Left colon (tissue), 2 donors: ENCODE results near the gene CHST1. TPM values are rescaled to one million over a fixed set of nuclear protein-coding genes. Genes with fewer than 3 reads are reported as not detected.

ENCODE experiments used
- microRNA-seq, 2 donors: library from miRNA; unstranded; fragments of <30 nt; microRNA quantifications; one replicate each; pipeline versions ENCODE4 v1.1.0 to v1.2.0, GENCODE V29; 2020
- total RNA-seq, 2 donors: library from RNA; stranded (reverse); fragmentation: NEBNext Ultra II Directional; extraction: Animal tissue kit (Norgen Biotek cat#: 25700); gene quantifications; one replicate each; pipeline ENCODE4 v1.2.1, GENCODE V29; 2021
- donor health status: DM: no; HTN: no; CAD: no.
- donor health status: DM: yes; HTN: yes; CAD: no.

CHST1 gene
- total RNA-seq, 2 donors from 2014 or later = 0.40 to 1.4 TPM

Small RNA genes lying within 50 kb of the gene (microRNA-seq; reads per million reads assigned to microRNA genes)
- gene MIR7154 = 0 to 1.4 reads per million in 2 donors

Other genes starting within 250 kb of the CHST1 start
- 10 to 100 TPM; 48.6 to 56.8 TPM for gene SLC35C1, start 139.5 kb upstream of the CHST1 start, total RNA-seq
- gene CRY2, start 181.9 kb upstream of the CHST1 start, total RNA-seq = 10 to 100 TPM; 25.6 to 31.3 TPM
- 1 to 10 TPM; 1.7 to 4.0 TPM for gene MAPK8IP1, start 220.0 kb upstream of the CHST1 start, total RNA-seq
- gene FREY1, start 241.6 kb upstream of the CHST1 start, total RNA-seq = 1 to 10 TPM in 1 of 2 donors, under 1 TPM in 1; 0.61 to 1.3 TPM